ENCODE data around the gene LMTK3. TPM values are rescaled to one million over a fixed set of nuclear protein-coding genes. Genes with fewer than 3 reads are reported as not detected.

LMTK3 gene
- total and polyA plus RNA-seq, 9 of the 15 experiments (the other 6 are each of a cell fraction or from before 2014, with no cell fraction given), result 0.35 to 12.3 (median 2.0) TPM; not detected in 2

DNA sequence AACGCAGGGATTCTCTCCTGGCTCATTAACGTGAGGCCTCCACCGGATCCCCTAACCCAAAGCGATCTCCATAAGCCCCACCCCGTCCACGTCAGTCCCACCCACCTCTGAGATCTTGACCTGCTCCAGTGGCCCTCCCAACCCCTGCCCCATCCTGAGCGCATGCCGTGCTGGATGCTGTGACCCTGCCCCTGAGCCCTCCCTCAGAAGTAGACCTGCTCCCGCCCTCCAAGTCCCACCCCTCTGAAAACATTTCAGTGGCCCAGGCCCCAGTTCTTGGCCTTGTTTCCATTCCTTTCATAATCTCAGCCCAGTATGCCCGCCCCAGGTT lies 19.9 kb downstream of the LMTK3 start:
- Histone ChIP-seq H3K27me3 (ENCODE audit: control insufficient read depth in 2 of 2, insufficient read depth in 2 of 2, low read length in 2 of 2) (no peaks in the 10 kb centered on the region), H3K27ac (ENCODE audit: extremely low read depth, low read depth, low read length) (peak overlapping the region; percentile 31; the same call in 1 of the 3 replicates), H2AFZ (ENCODE audit: low read depth, low read length) (no peak overlapping the region), H3K79me2 (ENCODE audit: control insufficient read depth, insufficient read depth, low read length) (peaks cover 6% of the 10 kb centered on the region; the same call in 2 of the 3 replicates), H3K4me2 (ENCODE audit: insufficient read depth, low read length) (peak overlapping the region; percentile 48), H3K9me1 (ENCODE audit: control insufficient read depth, insufficient read depth, low read length) (no peaks in the 10 kb centered on the region), H3K9ac (ENCODE audit: insufficient read depth in 1 of 2, low read depth in 2 of 2, low read length in 2 of 2) (peak overlapping the region; percentile 59 to 74), H3K36me3 (ENCODE audit: control insufficient read depth, insufficient read depth, low read length) (peaks cover 2% of the 10 kb centered on the region; the same call in 1 of the 3 replicates), H4K20me1 (replicated peaks; ENCODE audit: control insufficient read depth, insufficient read depth, low read length) (0 out of 2 replicates have a peak, but pooled peaks cover 4% of the 10 kb centered on the region), H3K4me1 (replicated peaks in 1 of 2; ENCODE audit: control insufficient read depth in 2 of 2, insufficient read depth in 2 of 2, low read length in 2 of 2) (peaks cover 34 to 57% of the 10 kb centered on the region in 2 experiments), H3K9me3 (replicated peaks; ENCODE audit: control insufficient read depth, insufficient read depth, low read depth, low read length) (no peaks in the 10 kb centered on the region), H3K4me3 (no peak overlapping the region)
- intact Hi-C loops (cut with micrococcal nuclease), result loop anchor here (10.0 kb wide), 1 partner anchor 97 kb away; the partner anchor contains the start of genes GRIN2D and KDELR1
- peak in 1 of 4 experiments; percentile 52 for DNase-seq (ENCODE audit: extremely low read depth in 1 of 4, low spot score in 3 of 4)
- in situ Hi-C loops (cut with MboI), result no loop called here
- CTCF ChIA-PET (ENCODE audit: low intra/inter-chr PET ratio), result no interaction called here
- no TSS peak for BruUV-seq (replicated peaks)
- WGBS (ENCODE audit: insufficient coverage, low coverage, missing lambda C conversion rate), result 41% methylated on average over 5 of the region's 10 CpGs
- POLR2A ChIA-PET, result interaction anchor here (0.9 to 1.6 kb wide), 3 partner anchors 10 to 15 kb away, joined by 3 to 7 read pairs (median 5); no protein-coding TSS in a partner anchor
- no peak for FAIRE-seq
- TF ChIP-seq ZC3H4 (CRISPR knock-in tag; IDR thresholded peaks at IDR 0.05; ENCODE audit: borderline replicate concordance), result no peak
- peak; percentile 36; the same call in 1 of the 2 replicates for TF ChIP-seq POLR2G (IDR thresholded peaks at IDR 0.05; ENCODE audit: low read depth, low read length)
- ATAC-seq, result no peak

DNA sequence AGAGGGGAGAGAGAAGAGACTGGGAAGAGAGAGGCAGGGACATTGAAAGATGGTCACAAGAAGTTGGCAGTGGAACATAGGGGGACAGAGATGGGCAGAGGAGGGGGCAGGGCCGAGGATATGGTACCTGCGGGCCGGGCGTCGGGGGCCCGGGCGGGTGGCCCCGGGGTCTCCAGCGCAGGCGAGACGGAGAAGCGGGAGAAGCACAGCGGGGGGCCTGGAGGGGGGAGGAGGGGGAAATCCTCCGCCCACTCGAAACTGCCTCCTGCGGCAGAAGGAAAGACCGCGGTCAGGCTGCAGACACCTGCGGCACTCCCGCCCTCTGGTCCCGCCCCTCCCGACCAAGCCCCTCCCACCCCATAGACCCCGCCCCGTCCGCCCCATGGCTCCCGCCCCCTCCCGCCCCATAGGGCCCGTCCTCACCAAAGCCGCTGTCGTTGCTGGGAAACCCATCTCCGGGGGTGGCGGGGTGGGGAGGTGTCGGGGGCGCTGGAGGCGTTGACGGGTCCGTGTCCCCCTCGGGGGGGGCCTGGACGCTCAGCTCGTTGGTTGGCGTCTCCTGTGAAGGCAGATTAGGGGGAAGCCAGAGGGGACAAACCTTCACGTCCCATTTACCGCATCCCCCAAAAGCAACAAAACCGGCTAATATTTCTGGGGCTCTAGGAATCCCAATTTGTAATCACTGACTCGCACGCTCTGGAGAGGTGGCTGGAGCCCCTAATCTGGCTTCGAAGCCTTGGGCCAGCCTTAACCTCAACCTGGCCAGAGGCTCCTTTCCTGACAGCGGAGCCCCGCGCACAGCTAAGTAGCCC lies 20.4 kb downstream of the LMTK3 start:
- ChIA-PET CTCF (ENCODE audit: low intra/inter-chr PET ratio) (no interaction called here), POLR2A (interaction anchor here (0.9 to 1.6 kb wide), 2 partner anchors 10 to 14 kb away, joined by 5 to 7 read pairs; no protein-coding TSS in a partner anchor)
- H3K79me2 ChIP-seq (ENCODE audit: control insufficient read depth, insufficient read depth, low read length), result peaks cover 6% of the 10 kb centered on the region; the same call in 2 of the 3 replicates
- no peak overlapping the region; the same call in 1 of the 2 replicates for H3K4me3 ChIP-seq
- H3K9me3 ChIP-seq (replicated peaks; ENCODE audit: control insufficient read depth, insufficient read depth, low read depth, low read length), result no peaks in the 10 kb centered on the region
- DNase-seq (ENCODE audit: extremely low read depth in 1 of 4, low spot score in 3 of 4) (peak; percentile 83 to 96 (median 94)), ATAC-seq (peak; percentile 46), FAIRE-seq (peak; percentile 19)
- 14% methylated on average over 17 of the region's 50 CpGs for WGBS (ENCODE audit: insufficient coverage, low coverage, missing lambda C conversion rate)
- peaks cover 34 to 57% of the 10 kb centered on the region in 2 experiments for H3K4me1 ChIP-seq (replicated peaks in 1 of 2; ENCODE audit: control insufficient read depth in 2 of 2, insufficient read depth in 2 of 2, low read length in 2 of 2)
- H3K9ac ChIP-seq (ENCODE audit: insufficient read depth in 1 of 2, low read depth in 2 of 2, low read length in 2 of 2), result peak overlapping the region in 1 of 2 experiments; percentile 74; a peak in 3 of 4 replicates
- peaks cover 2% of the 10 kb centered on the region; the same call in 1 of the 3 replicates for H3K36me3 ChIP-seq (ENCODE audit: control insufficient read depth, insufficient read depth, low read length)
- no TSS peak for BruUV-seq (replicated peaks)
- peak overlapping the region; percentile 48 for H3K4me2 ChIP-seq (ENCODE audit: insufficient read depth, low read length)
- intact Hi-C loops (cut with micrococcal nuclease), result loop anchor here (10.0 kb wide), 1 partner anchor 96 kb away; the partner anchor contains the start of genes GRIN2D and KDELR1
- H4K20me1 ChIP-seq (replicated peaks; ENCODE audit: control insufficient read depth, insufficient read depth, low read length), result 0 out of 2 replicates have a peak, but pooled peaks cover 4% of the 10 kb centered on the region
- H3K9me1 ChIP-seq (ENCODE audit: control insufficient read depth, insufficient read depth, low read length), result no peaks in the 10 kb centered on the region
- in situ Hi-C loops (cut with MboI), result no loop called here
- H3K27me3 ChIP-seq (ENCODE audit: control insufficient read depth in 2 of 2, insufficient read depth in 2 of 2, low read length in 2 of 2), result no peaks in the 10 kb centered on the region
- H2AFZ ChIP-seq (ENCODE audit: low read depth, low read length), result peak overlapping the region; percentile 57; the same call in 1 of the 2 replicates
- H3K27ac ChIP-seq (ENCODE audit: extremely low read depth, low read depth, low read length), result peak overlapping the region; percentile 53; the same call in 1 of the 3 replicates
- TF ChIP-seq TFAM (CRISPR knock-in tag; conservative IDR thresholded peaks at IDR 0.05) (no peak), ZNF780A (CRISPR knock-in tag; IDR thresholded peaks at IDR 0.05) (no peak), BRD4 (IDR thresholded peaks at IDR 0.05) (no peak), POLR3A (IDR thresholded peaks at IDR 0.05; ENCODE audit: borderline replicate concordance, extremely low read depth, insufficient read depth, insufficient read length) (no peak), ZNF175 (CRISPR knock-in tag; IDR thresholded peaks at IDR 0.05; ENCODE audit: low read depth) (no peak), MECOM (CRISPR knock-in tag; IDR thresholded peaks at IDR 0.05) (no peak), MAZ (CRISPR knock-in tag; conservative IDR thresholded peaks at IDR 0.05 in 1 of 2, IDR thresholded peaks at IDR 0.05 in 1 of 2) (0 out of 4 replicates have a peak, but pooled peaks of 1 of the 2 experiments have one; percentile 30), ARHGAP35 (IDR thresholded peaks at IDR 0.05; ENCODE audit: partially characterized antibody) (no peak), EGR1 (conservative IDR thresholded peaks at IDR 0.05) (peak; percentile 76)
- TF ChIP-seq, protein P1, sequence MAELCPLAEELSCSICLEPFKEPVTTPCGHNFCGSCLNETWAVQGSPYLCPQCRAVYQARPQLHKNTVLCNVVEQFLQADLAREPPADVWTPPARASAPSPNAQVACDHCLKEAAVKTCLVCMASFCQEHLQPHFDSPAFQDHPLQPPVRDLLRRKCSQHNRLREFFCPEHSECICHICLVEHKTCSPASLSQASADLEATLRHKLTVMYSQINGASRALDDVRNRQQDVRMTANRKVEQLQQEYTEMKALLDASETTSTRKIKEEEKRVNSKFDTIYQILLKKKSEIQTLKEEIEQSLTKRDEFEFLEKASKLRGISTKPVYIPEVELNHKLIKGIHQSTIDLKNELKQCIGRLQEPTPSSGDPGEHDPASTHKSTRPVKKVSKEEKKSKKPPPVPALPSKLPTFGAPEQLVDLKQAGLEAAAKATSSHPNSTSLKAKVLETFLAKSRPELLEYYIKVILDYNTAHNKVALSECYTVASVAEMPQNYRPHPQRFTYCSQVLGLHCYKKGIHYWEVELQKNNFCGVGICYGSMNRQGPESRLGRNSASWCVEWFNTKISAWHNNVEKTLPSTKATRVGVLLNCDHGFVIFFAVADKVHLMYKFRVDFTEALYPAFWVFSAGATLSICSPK (IDR thresholded peaks at IDR 0.05; ENCODE audit: borderline replicate concordance), result no peak
